Testis (tissue), 2 donors: ENCODE results near the gene DPP6.

ENCODE experiments used
- CTCF ChIP-seq, 3 experiments: fragments of 450-650 bp in 2 of 3; fragments of 200-600 bp in 1 of 3; sonication (generic) in 1 of 3; IDR thresholded peaks; one replicate each; pipeline ENCODE4 v1.5.1; 2016 to 2019; ENCODE audit warnings: antibody characterized with exemption in 3 of 3, mild to moderate bottlenecking in 2 of 3, moderate library complexity in 1 of 3
- POLR2A ChIP-seq: fragments of 450-650 bp; IDR thresholded peaks from one replicate; pipeline ENCODE4 v1.6.1; 2017; ENCODE audit warnings: antibody characterized with exemption, mild to moderate bottlenecking, moderate library complexity

- TF ChIP-seq CTCF (IDR thresholded peaks at IDR 0.05) (no peak), POLR2A (no peak)
Measured at GRCh38 chr7:154696556-154696955, 644.4 kb downstream of the DPP6 start.
